NCI-H524 treated with DMSO at 0.1 percent for 48 hours (cell line): ENCODE measurements around the gene POLR2E.

Experiments
- DNase-seq: peaks from one replicate; lab custom pipeline; 2025; lab: John Stamatoyannopoulos, UW

The POLR2E gene

GRCh38 chr19:1046836-1047695 is 48.1 kb downstream of the POLR2E start:
- DNase-seq = no peak

DNA sequence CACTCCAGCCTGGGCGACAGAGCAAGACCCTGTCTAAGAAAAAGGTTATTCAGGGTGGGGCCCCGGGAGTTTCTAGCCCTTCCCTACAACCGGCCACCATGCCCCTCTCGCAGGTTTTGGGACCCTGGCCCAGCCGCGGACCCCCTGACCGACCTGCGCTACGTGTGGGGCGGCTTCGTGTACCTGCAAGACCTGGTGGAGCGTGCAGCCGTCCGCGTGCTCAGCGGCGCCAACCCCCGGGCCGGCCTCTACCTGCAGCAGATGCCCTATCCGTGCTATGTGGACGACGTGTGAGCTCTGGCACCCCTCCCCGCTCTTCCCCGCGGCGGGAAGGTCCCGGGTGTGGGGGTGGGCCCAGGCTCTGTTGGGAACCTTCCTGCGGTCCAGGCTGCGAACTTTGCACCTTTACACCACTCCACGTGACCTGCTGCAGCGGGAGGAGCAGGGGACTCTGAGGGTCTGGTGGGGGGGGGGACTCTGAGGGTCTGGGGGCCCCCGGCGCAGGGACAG is 49.0 kb downstream of the POLR2E start:
- no peak for DNase-seq

DNA sequence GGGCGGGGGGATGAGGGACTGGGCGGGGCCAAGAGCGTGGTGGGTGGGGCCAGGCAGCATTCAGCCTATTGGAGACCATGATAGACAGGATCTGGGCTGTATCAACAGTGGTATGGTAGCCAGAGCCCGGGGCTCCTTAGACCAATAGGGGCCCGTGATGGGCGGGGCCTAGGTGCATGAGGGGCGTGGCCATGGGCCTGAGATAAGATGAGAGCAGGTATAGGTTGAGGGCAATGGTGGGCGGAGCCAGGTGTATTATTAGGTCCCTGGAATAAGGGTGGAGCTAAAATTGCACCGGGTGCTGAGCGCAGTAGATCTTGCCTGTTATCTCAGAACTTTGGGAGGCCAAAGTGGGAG is 50.0 kb downstream of the POLR2E start:
- no peak for DNase-seq

DNA sequence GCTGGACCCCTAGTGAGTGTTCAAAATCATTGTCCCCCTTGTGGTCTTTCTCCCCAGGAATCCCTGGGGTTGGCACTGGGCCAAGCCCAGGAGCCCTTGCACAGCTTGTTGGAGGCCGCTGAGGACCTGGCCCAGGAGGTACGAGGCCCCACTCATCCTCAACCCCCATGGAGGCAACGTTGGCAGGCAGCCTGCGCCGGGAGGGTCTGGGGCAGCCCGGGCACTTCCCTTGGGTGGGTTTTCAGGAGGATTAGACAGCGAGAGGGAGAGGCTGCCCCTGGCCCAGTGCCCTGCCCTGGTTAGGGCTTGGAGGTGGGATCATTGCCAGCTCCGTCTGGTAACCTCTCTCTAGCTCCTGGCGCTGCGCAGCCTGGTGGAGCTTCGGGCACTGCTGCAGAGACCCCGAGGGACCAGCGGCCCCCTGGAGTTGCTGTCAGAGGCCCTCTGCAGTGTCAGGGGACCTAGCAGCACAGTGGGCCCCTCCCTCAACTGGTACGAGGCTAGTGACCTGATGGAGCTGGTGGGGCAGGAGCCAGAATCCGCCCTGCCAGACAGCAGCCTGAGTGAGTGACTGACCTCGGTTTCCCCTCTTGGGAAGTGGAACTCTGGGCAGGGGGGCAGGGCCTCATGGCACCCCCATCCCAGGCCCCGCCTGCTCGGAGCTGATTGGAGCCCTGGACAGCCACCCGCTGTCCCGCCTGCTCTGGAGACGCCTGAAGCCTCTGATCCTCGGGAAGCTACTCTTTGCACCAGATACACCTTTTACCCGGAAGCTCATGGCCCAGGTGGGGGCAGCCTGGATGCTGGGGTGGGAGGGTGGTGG is 52.3 kb downstream of the POLR2E start:
- no peak for DNase-seq

GRCh38 chr19:1041835-1042685 is 53.1 kb downstream of the POLR2E start:
- DNase-seq = no peak

GRCh38 chr19:1041272-1041834 is 53.8 kb downstream of the POLR2E start:
- DNase-seq = no peak

DNA sequence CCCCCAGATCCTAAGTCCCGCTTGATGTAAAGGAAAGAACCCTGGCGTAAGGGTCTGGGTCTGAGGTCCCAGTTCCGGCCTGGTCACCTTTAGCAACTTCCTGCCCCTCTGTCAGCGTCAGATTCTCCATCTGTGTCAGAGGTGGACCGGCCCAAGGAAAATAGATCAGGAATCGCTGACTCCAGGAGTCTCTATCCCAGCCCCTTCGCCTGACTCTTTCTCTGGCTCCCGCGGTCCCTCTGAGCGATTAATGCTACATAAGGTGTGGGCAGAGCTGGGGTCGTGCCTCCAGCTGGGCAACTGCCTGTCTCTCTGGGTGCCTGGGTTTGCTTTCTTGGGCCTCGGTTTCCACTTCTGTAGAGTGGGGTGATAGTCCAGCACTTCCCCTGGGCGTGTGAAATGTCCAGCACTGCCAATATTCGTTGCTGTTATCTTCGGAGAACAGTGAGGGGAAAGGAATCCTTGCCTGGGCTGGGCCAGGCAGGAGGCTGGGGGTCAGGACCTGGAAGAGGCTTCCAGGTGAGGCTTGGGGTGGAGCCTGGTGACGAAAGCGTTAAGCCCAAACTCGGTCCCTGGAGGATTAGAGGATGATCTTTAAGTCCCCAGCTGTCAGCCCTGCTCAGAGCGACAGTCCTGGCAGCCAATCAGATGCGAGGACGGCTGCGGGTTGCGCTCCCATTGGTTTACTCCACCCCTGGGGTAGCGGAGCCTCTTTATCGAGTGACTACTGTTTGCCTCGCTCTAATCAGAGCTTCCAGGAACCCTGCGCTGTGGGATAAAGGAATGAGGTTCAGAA is 54.5 kb downstream of the POLR2E start:
- peak; percentile 86 for DNase-seq

DNA sequence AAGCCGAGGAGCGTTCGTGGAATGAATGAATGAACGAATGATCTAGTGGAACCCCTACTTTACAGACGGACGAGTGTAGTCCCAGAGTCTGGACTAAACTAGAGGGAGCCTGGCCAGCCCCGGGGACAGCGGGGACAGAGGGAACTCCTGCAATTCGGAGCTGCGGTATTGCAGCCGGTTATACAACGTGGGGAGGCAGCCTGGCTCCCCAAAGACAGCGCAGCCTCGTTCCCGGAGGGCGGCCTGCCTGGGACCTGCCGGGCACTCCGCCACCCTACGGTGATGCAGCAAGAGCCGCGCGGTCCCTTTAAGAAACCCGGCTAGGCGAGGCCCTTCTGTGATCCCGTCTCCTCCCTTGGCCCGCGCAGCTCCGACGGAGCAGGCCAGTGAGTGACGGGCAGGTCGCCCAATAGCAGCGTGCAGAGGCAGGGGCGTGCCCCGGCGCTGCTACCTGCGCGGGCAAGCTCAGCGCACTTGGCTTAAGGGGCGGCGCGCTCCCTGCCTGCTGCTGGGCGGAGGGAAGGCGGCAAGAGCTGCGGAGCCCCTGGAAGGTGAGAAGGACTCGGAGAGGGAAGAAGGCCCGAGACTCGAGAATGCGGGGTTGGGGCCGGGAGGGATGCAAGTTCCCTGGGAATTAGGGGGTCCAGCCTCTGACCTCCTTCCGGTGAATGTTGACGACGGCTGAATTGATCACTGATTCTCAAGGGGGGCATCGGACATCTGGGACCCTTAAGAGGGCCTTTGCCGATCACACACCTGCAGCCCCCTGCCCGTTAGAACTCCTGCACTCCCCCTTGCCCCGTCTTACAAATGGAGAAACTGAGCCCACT is 55.3 kb downstream of the POLR2E start, which contains the start of gene ABCA7:
TSS of gene ABCA7 (plus strand) at position 462 of the 830 bp plus-strand sequence. CDS start 1,255 bp downstream, outside the sequence.
- DNase-seq = peak; percentile 94

DNA sequence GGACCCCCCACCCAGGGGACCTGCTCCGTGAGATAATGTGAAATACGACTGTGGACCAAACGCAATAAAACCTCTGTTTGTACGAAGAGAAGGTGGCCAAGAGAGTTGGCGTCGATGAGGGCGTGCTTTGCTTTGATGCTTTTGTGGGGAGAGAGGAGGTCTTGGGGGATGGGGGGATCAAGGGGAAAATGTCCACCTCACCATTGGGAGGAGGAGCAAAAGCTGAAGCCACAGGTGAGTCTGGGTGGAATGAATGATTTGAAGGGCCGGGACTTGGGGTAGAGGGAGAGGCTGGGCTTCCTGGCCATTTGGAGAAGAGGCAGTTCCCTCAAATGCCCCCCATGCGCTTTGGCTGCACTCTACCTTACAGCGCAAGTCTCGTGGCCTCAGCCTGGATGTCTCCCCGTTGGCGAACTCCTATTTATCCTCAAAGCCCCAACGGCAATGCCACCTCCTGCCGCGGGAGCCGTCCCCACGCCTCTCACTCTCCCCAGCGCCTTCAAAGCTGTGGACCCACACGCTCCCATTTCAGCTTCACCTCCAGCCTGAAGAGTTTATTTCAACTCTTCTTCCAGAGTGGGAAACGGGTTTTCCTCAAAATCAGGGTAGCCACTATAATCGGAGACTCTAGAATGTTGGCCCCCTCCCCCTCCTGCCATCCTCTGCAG is 56.1 kb downstream of the POLR2E start:
- DNase-seq = no peak

- DNase-seq = no peak
Observed at GRCh38 chr19:1037621-1038064, 57.5 kb downstream of the POLR2E start.
